ENCODE measurements around the gene ACAP3.

GRCh38 chr1:1280782-1281481 is 26.8 kb downstream of the ACAP3 start:
- TF ChIP-seq CTCF (conservative IDR thresholded peaks at IDR 0.05; ENCODE audit: low read length) (no peak), EZH2phosphoT487 (IDR thresholded peaks at IDR 0.05; ENCODE audit: borderline replicate concordance) (no peak)

All from Loucy (cell line).